Fibroblast of skin of left quadriceps (primary cell): ENCODE data around the gene PRTN3.
"Not testable (repeated sequence)": the region's sequence is repeated elsewhere in the genome, so short reads cannot be mapped to it uniquely, and the experiment has no call there.

Experiments used
- DNase-seq, 2 experiments: peaks; one replicate each; pipeline ENCODE4 v3.0.0-alpha.2; 2013; ENCODE audit warnings: low read depth in 2 of 2

PRTN3 gene

GRCh38 chr19:881385-882071 lies 40.7 kb downstream of the PRTN3 start:
- no peak for DNase-seq

- no peak for DNase-seq
Observed at GRCh38 chr19:882871-883497, 42.2 kb downstream of the PRTN3 start.

- no peak for DNase-seq
Observed at GRCh38 chr19:883661-884211, 42.9 kb downstream of the PRTN3 start.

- no peak for DNase-seq
Observed at GRCh38 chr19:884420-885211, 43.8 kb downstream of the PRTN3 start.

- no peak for DNase-seq
Observed at GRCh38 chr19:885536-886224, 44.9 kb downstream of the PRTN3 start.

- no peak for DNase-seq
Observed at GRCh38 chr19:887072-887471, 46.3 kb downstream of the PRTN3 start.

- no peak for DNase-seq
Observed at GRCh38 chr19:887599-887998, 46.8 kb downstream of the PRTN3 start.

- DNase-seq = no peak
Observed at GRCh38 chr19:888581-889385, 48.0 kb downstream of the PRTN3 start.

- DNase-seq = no peak
Observed at GRCh38 chr19:889662-890295, 49.0 kb downstream of the PRTN3 start.

- no peak for DNase-seq
Observed at GRCh38 chr19:890831-891230, 50.0 kb downstream of the PRTN3 start.

GRCh38 chr19:891421-892200 lies 50.8 kb downstream of the PRTN3 start:
- not testable (repeated sequence) for DNase-seq

- no peak for DNase-seq
Observed at GRCh38 chr19:892243-892893, 51.6 kb downstream of the PRTN3 start.

GRCh38 chr19:892894-893689 lies 52.3 kb downstream of the PRTN3 start, which contains the start of the genes MED16 and RNU6-9:
MED16 (minus strand) TSS chr19:893187; CDS start chr19:891131, 2,056 bp downstream.
RNU6-9 (plus strand) TSS chr19:893484.
- DNase-seq = peak; percentile 82 to 84

GRCh38 chr19:896434-896833 lies 55.6 kb downstream of the PRTN3 start:
- no peak for DNase-seq

- DNase-seq = no peak
Observed at GRCh38 chr19:896999-897398, 56.2 kb downstream of the PRTN3 start.

- DNase-seq = no peak
Observed at GRCh38 chr19:897442-898039, 56.7 kb downstream of the PRTN3 start.
